Urinary bladder (tissue), 4 donors: ENCODE results near the gene FAM110C. TPM values are rescaled to one million over a fixed set of nuclear protein-coding genes. Genes with fewer than 3 reads are reported as not detected.
"Not testable (repeated sequence)": the region's sequence is repeated elsewhere in the genome, so short reads cannot be mapped to it uniquely, and the experiment has no call there.

Experiments used
- DNase-seq: peaks from one replicate; pipeline ENCODE4 v3.0.0-alpha.2; 2015; ENCODE audit errors: extremely low spot score
- H3K27ac ChIP-seq: one replicate; pipeline ENCODE4 v1.5.1; 2013; ENCODE audit warnings: low read depth, mild to moderate bottlenecking, moderate library complexity
- H3K36me3 ChIP-seq: one replicate; pipeline ENCODE4 v1.6.1; 2013; ENCODE audit warnings: mild to moderate bottlenecking, moderate library complexity; ENCODE audit not compliant: insufficient read depth
- H3K4me1 ChIP-seq: one replicate; pipeline ENCODE4 v1.6.1; 2013; ENCODE audit warnings: mild to moderate bottlenecking, moderate library complexity; ENCODE audit not compliant: insufficient read depth
- H3K4me3 ChIP-seq: one replicate; pipeline ENCODE4 v1.5.1; 2013; ENCODE audit warnings: low read depth, low read length
- WGBS: extraction: QIAGEN DNeasy Blood & Tissue Kit; methylation state at CpG from one replicate; pipeline ENCODE4 v1.1.7; 2013; 5-methylcytosine and 5-hydroxymethylcytosine counted together
- polyA plus RNA-seq: library from polyadenylated mRNA; stranded (reverse); fragments of 200-250 nt; gene quantifications from one replicate; pipeline ENCODE4 v1.2.3, GENCODE V29; 2013
- total RNA-seq: library from RNA; depleted of rRNA; stranded (reverse); fragments of >200 nt; gene quantifications from one replicate; pipeline ENCODE4 v1.2.3, GENCODE V29; 2014
- donor health status: healthy with polysubstance abuse.
- donor health status: healthy.

Gene FAM110C
- total RNA-seq (10.8 TPM), polyA plus RNA-seq (3.8 TPM)

DNA sequence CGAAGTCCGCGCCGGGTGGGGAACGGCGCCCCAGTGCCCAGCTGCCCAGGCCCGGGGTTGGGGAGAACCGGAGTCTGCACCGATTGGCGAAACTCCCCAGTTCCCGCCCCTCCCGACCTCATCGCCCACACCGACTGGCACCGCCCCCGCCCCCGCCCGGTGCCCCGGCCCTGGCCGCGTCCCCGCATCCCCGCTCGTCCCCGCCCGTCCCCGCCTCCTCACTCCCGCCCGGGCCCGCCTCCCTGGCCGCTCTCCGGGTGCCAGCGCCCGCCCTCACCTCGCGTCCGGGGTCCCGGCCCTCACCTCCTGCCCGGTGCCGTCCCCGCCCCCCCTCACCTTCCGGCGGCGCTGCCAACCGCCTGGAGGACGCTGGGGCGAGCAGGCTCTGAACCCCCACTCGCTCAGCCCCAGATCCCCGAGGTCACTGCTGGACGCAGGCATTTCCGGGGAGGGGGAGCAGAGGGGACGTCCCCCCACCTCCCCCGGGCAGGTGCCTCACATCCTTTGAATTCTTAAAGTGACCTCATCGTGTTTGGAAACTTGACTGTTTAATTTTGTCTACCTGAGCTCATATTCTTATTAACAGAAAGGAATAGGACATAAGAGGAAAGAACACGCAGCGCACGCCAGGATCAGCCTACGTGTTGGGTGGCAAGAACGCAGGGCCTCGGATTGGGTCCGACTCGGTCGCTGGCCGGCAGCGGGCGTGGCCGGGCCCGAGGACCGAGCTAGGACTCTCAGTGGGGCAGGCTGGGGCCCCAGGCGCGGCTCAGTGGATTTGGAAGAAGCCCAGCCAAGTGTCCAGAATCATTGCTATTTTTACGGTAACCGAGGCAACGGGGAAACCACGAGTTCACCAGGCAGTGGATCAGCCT lies at the start of gene FAM110C:
Gene FAM110C, minus strand, starts transcription at position 35 of the 875 bp plus-strand sequence. CDS start 120 bp downstream, outside the sequence.
- H3K4me1 ChIP-seq, result no peaks in the 10 kb centered on the region
- H3K4me3 ChIP-seq, result peak within 1 kb of the TSS; percentile 68
- WGBS, result under 1% methylated on average over 75 of the region's 75 CpGs
- DNase-seq, result peak; percentile 52
- H3K36me3 ChIP-seq, result no peaks in the 10 kb centered on the region
- peak within 1 kb of the TSS; percentile 84 for H3K27ac ChIP-seq

- 75% methylated on average over 3 of the region's 3 CpGs for WGBS
- Histone ChIP-seq H3K27ac (no peak overlapping the region), H3K4me1 (no peaks in the 10 kb centered on the region), H3K4me3 (no peak overlapping the region), H3K36me3 (no peaks in the 10 kb centered on the region)
- no peak for DNase-seq
Observed at GRCh38 chr2:92326-92725, 46.0 kb upstream of the FAM110C start.

- Histone ChIP-seq H3K4me3 (no peak overlapping the region), H3K4me1 (no peaks in the 10 kb centered on the region), H3K36me3 (no peaks in the 10 kb centered on the region), H3K27ac (no peak overlapping the region)
- no peak for DNase-seq
- 94% methylated on average over 25 of the region's 25 CpGs for WGBS
Observed at GRCh38 chr2:90645-91312, 44.5 kb upstream of the FAM110C start.

DNA sequence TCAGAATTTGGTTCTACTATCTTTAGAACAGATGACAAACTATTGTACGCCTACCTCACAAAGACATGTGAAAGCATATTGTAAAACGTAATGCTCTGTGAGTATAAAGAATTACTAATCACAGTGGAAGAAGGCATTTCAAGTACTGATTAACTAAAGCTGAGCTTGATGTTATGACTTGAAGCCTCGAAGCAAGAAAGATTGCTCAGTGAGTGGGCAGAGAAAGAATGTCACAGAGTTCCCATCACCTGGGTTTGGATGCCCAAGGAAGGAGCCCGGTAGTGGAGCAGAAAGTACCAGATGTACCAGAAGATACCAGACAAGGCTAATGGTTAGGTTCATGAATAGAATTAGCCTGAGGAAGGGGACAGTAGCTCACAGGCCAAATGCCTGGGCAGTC lies 39.5 kb upstream of the FAM110C start:
- no peak overlapping the region for H3K27ac ChIP-seq
- no peaks in the 10 kb centered on the region for H3K36me3 ChIP-seq
- H3K4me1 ChIP-seq, result no peaks in the 10 kb centered on the region
- H3K4me3 ChIP-seq, result no peak overlapping the region
- WGBS, result 81% methylated on average over 4 of the region's 4 CpGs
- no peak for DNase-seq

DNA sequence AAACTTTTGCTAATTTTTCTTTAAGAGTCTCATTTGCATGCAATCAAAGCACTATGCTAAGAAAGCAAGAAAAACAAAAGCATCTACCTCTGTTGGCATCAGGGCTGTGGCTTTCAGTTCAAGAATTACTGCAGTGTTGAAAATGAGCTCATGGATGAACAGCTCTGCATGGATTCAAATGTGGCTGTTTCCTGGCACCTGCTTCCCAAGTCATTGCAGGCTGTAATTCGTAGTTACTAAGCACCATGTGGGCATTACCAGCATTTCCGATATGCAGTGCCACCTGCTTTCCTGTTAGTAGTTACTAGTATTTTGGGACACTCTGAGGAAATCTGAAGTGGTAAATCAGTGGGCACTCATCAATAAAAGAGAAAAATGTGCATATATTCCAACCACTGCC lies 37.8 kb upstream of the FAM110C start:
- WGBS, result 81% methylated on average over 2 of the region's 2 CpGs
- Histone ChIP-seq H3K4me1 (no peaks in the 10 kb centered on the region), H3K4me3 (no peak overlapping the region)

GRCh38 chr2:80971-81736 lies 34.8 kb upstream of the FAM110C start:
- Histone ChIP-seq H3K4me3 (no peak overlapping the region), H3K4me1 (no peaks in the 10 kb centered on the region), H3K36me3 (no peaks in the 10 kb centered on the region), H3K27ac (no peak overlapping the region)
- 85% methylated on average over 10 of the region's 10 CpGs for WGBS
- DNase-seq, result no peak

More for the DNA sequence above, 37.8 kb upstream of the FAM110C start:
- Histone ChIP-seq H3K27ac (no peak overlapping the region), H3K36me3 (no peaks in the 10 kb centered on the region)
- DNase-seq, result no peak

- DNase-seq, result no peak
- WGBS, result 52% methylated on average over 4 of the region's 4 CpGs
- Histone ChIP-seq H3K4me1 (no peaks in the 10 kb centered on the region), H3K4me3 (no peak overlapping the region), H3K27ac (no peak overlapping the region), H3K36me3 (no peaks in the 10 kb centered on the region)
Observed at GRCh38 chr2:80378-80777, 34.1 kb upstream of the FAM110C start.

DNA sequence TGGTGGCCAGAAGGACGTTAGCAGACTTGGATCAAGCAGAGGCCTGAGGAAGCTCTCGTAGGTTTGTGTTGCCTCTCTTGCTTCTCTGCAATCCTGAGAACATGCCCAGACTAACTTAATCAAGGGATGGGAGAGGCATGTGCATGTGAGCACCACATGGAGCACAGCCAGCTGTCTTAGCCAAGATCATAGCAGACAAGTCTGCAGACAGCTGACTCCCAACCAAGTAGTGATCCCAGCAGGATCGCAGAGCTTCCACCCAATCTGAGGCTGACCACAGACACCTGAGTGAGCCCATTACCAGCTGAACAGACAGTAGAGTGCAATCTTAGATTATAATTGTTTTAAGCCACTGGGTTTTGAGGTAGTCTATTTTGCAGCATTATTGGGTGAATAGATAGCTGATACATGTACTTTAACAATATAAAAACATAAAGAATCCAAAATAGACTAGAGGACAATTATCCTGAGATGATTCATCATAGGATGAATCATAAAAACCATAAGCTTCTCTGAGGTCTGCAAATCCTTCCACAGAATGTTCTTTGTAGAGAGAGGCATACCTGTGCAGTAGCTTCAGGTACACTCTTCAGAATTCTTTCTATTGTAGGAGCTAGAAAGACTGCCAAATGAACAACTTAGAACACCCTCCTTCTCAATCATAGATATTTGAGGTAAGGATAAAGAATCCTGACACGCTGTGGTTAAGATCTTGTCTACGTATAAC lies 25.2 kb upstream of the FAM110C start:
- H3K4me1 ChIP-seq, result no peaks in the 10 kb centered on the region
- no peak overlapping the region for H3K27ac ChIP-seq
- no peaks in the 10 kb centered on the region for H3K36me3 ChIP-seq
- WGBS, result 79% methylated on average over 5 of the region's 5 CpGs
- H3K4me3 ChIP-seq, result no peak overlapping the region
- no peak for DNase-seq

GRCh38 chr2:69366-70344 lies 23.4 kb upstream of the FAM110C start:
- H3K4me3 ChIP-seq, result no peak overlapping the region
- DNase-seq, result peak; percentile 17
- no peaks in the 10 kb centered on the region for H3K36me3 ChIP-seq
- 68% methylated on average over 12 of the region's 12 CpGs for WGBS
- H3K27ac ChIP-seq, result no peak overlapping the region
- no peaks in the 10 kb centered on the region for H3K4me1 ChIP-seq

DNA sequence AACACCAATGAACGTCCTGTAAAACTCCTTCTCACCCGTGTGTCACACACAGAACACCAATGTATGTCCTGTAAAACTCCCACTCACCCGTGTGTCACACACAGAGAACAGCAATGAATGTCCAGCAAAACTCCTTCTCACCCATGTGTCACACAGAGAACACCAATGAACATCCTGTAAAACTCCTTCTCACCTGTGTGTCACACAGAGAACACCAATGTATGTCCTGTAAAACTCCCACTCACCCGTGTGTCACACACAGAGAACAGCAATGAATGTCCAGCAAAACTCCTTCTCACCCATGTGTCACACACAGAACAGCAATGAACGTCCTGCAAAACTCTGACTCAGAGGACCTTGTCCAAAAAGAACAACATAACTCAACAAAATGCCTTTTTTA lies 22.3 kb upstream of the FAM110C start:
- DNase-seq, H3K27ac ChIP-seq, H3K4me1 ChIP-seq, H3K4me3 ChIP-seq, H3K36me3 ChIP-seq: not testable (repeated sequence)
- 48% methylated on average over 5 of the region's 5 CpGs for WGBS

DNA sequence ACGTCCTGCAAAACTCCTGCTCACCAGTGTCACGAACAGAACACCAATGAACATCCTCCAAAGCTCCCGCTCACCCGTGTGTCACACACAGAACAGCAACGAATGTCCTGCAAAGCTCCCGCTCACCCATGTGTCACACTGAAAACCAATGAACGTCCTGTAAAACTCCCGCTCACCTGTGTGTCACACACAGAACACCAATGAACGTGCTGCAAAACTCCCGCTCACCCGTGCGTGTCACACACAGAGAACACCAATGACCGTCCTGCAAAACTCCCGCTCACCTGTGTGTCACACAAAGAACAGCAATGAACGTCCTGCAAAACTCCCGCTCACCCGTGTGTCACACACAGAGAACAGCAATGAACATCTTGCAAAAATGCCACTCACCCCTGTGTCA lies 20.5 kb upstream of the FAM110C start:
- H3K36me3 ChIP-seq, result no peaks in the 10 kb centered on the region
- DNase-seq, result no peak
- no peak overlapping the region for H3K4me3 ChIP-seq
- WGBS, result 88% methylated on average over 17 of the region's 17 CpGs
- no peak overlapping the region for H3K27ac ChIP-seq
- H3K4me1 ChIP-seq, result no peaks in the 10 kb centered on the region

GRCh38 chr2:65121-65520 lies 18.8 kb upstream of the FAM110C start:
- Histone ChIP-seq H3K4me3 (no peak overlapping the region), H3K4me1 (no peaks in the 10 kb centered on the region), H3K36me3 (no peaks in the 10 kb centered on the region), H3K27ac (no peak overlapping the region)
- WGBS, result 61% methylated on average over 4 of the region's 4 CpGs
- no peak for DNase-seq
